HG02840 (cell line): ENCODE results near the gene UBE2Q2.

ENCODE experiments used
- ATAC-seq: cut with Tn5 transposase; IDR thresholded peaks from one replicate; pipeline ENCODE4 v1.9.1; 2021; ENCODE audit warnings: mild to moderate bottlenecking, moderate library complexity, moderate number of reproducible peaks; ENCODE audit not compliant: unreplicated experiment, low FRiP score

Gene UBE2Q2

GRCh38 chr15:75921732-75922703, 78.8 kb downstream of the UBE2Q2 start:
- ATAC-seq, result no peak

- no peak for ATAC-seq
Observed at GRCh38 chr15:75923756-75924155, 80.5 kb downstream of the UBE2Q2 start.

- ATAC-seq, result no peak
Observed at GRCh38 chr15:75924576-75924975, 81.3 kb downstream of the UBE2Q2 start.

GRCh38 chr15:75925440-75925839, 82.2 kb downstream of the UBE2Q2 start:
- ATAC-seq, result no peak

GRCh38 chr15:75926931-75927330, 83.7 kb downstream of the UBE2Q2 start:
- no peak for ATAC-seq

- ATAC-seq, result no peak
Observed at GRCh38 chr15:75927601-75928000, 84.4 kb downstream of the UBE2Q2 start.

- no peak for ATAC-seq
Observed at GRCh38 chr15:75928680-75929608, 85.7 kb downstream of the UBE2Q2 start.

- no peak for ATAC-seq
Observed at GRCh38 chr15:75929799-75930565, 86.7 kb downstream of the UBE2Q2 start.

GRCh38 chr15:75930866-75931265, 87.6 kb downstream of the UBE2Q2 start:
- no peak for ATAC-seq

- ATAC-seq, result no peak
Observed at GRCh38 chr15:75942464-75942863, 99.2 kb downstream of the UBE2Q2 start.

- no peak for ATAC-seq
Observed at GRCh38 chr15:75943246-75943645, 100.0 kb downstream of the UBE2Q2 start.

- ATAC-seq, result no peak
Observed at GRCh38 chr15:75943713-75944215, 100.5 kb downstream of the UBE2Q2 start.

- no peak for ATAC-seq
Observed at GRCh38 chr15:75945953-75946352, 102.7 kb downstream of the UBE2Q2 start.

- ATAC-seq, result no peak
Observed at GRCh38 chr15:75947092-75947491, 103.8 kb downstream of the UBE2Q2 start.

GRCh38 chr15:75948761-75949296, 105.6 kb downstream of the UBE2Q2 start:
- ATAC-seq, result no peak
